Gastrocnemius medialis (tissue), 4 donors: ENCODE results near the gene LTBP1. TPM values are rescaled to one million over a fixed set of nuclear protein-coding genes. Genes with fewer than 3 reads are reported as not detected.

ENCODE experiments used
- ATAC-seq, 2 donors: fragments of 150-250 bp; one replicate each; pipeline ENCODE4 v1.9.1; 2016
- DNase-seq, 2 donors: peaks; one replicate each; pipeline ENCODE4 v3.0.0-alpha.2; 2019
- H3K27ac ChIP-seq, 4 donors: fragments of 200-600 bp; sonication (generic); 1 replicate in 1 of 4; 2 replicates in 3 of 4; pipeline ENCODE4 v1.5.1; 2016 to 2018; ENCODE audit warnings: mild to moderate bottlenecking in 2 of 4, moderate library complexity in 1 of 4
- H3K27me3 ChIP-seq, 3 donors: fragments of 200-600 bp; sonication (generic) in 2 of 3; 1 replicate in 1 of 3; 2 replicates in 2 of 3; pipeline versions ENCODE4 v1.5.1 to v1.6.0; 2016 to 2019; ENCODE audit warnings: mild to moderate bottlenecking in 1 of 3, moderate library complexity in 1 of 3
- H3K36me3 ChIP-seq, 2 donors: fragments of 200-600 bp; sonication (generic) in 1 of 2; one replicate each; pipeline ENCODE4 v1.5.1; 2017 to 2018
- H3K4me1 ChIP-seq, 2 donors: fragments of 200-600 bp; sonication (generic) in 1 of 2; one replicate each; pipeline ENCODE4 v1.5.1; 2016 to 2017; ENCODE audit warnings: mild to moderate bottlenecking in 2 of 2
- H3K4me3 ChIP-seq, 4 donors: fragments of 200-600 bp; sonication (generic) in 3 of 4; 1 replicate in 1 of 4; 2 replicates in 3 of 4; pipeline ENCODE4 v1.5.1; 2016 to 2019; ENCODE audit warnings: mild to moderate bottlenecking in 2 of 4
- H3K9me3 ChIP-seq, 3 donors: fragments of 200-600 bp; sonication (generic) in 2 of 3; 1 replicate in 1 of 3; 2 replicates in 2 of 3; pipeline ENCODE4 v1.5.1; 2016 to 2019
- POLR2A ChIP-seq, 2 donors: fragments of 450-650 bp; IDR thresholded peaks; one replicate each; pipeline ENCODE4 v1.6.1; 2017; ENCODE audit warnings: antibody characterized with exemption in 2 of 2, mild to moderate bottlenecking in 2 of 2, moderate library complexity in 2 of 2
- in situ Hi-C, 4 donors: fragments of 200-750 bp; cut with MboI; loops; one replicate each; pipeline versions ENCODE4 v1.15.0 to v1.8.0; 2017; ENCODE audit warnings: low sequenced_read_pairs in 4 of 4
- intact Hi-C: fragments of 100-400 bp; cut with DNase I; formaldehyde crosslinking; loops from one replicate; pipeline ENCODE4 v1.15.1; 2023; ENCODE audit warnings: low total_unique reads
- total RNA-seq, 4 donors: library from RNA; depleted of rRNA; stranded (reverse); fragments of >200 nt; gene quantifications; one replicate each; pipeline versions ENCODE4 v1.1.0 to v1.2.3, GENCODE V29; 2016
- TF ChIP-seq, protein P1 (sequence below), 5 experiments: fragments of 450-650 bp in 3 of 5; fragments of 200-600 bp in 2 of 5; sonication (generic) in 2 of 5; IDR thresholded peaks in 4 of 5; conservative IDR thresholded peaks in 1 of 5; 1 replicate in 4 of 5; 2 replicates in 1 of 5; pipeline ENCODE4 v1.5.1; 2016 to 2019; ENCODE audit warnings: antibody characterized with exemption in 5 of 5, mild to moderate bottlenecking in 3 of 5, moderate library complexity in 3 of 5

Gene LTBP1
- total RNA-seq, 4 donors from 2014 or later = 8.0 to 42.8 (median 18.4) TPM

- Histone ChIP-seq H3K36me3 (no peaks in the 10 kb centered on the region), H3K9me3 (no peaks in the 10 kb centered on the region), H3K4me3 (no peak overlapping the region), H3K27me3 (no peaks in the 10 kb centered on the region), H3K27ac (peak overlapping the region; percentile 63 to 84 (median 70)), H3K4me1 (peaks cover 31 to 32% of the 10 kb centered on the region in 2 donors)
- DNase-seq (no peak), ATAC-seq (no peak)
- TF ChIP-seq, protein P1, sequence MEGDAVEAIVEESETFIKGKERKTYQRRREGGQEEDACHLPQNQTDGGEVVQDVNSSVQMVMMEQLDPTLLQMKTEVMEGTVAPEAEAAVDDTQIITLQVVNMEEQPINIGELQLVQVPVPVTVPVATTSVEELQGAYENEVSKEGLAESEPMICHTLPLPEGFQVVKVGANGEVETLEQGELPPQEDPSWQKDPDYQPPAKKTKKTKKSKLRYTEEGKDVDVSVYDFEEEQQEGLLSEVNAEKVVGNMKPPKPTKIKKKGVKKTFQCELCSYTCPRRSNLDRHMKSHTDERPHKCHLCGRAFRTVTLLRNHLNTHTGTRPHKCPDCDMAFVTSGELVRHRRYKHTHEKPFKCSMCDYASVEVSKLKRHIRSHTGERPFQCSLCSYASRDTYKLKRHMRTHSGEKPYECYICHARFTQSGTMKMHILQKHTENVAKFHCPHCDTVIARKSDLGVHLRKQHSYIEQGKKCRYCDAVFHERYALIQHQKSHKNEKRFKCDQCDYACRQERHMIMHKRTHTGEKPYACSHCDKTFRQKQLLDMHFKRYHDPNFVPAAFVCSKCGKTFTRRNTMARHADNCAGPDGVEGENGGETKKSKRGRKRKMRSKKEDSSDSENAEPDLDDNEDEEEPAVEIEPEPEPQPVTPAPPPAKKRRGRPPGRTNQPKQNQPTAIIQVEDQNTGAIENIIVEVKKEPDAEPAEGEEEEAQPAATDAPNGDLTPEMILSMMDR (IDR thresholded peaks at IDR 0.05 in 4 of 5, conservative IDR thresholded peaks at IDR 0.05 in 1 of 5) = no peak
- TF ChIP-seq POLR2A (IDR thresholded peaks at IDR 0.05) = no peak
- intact Hi-C loops (loop anchor here (5.0 kb wide), 1 partner anchor 111 kb away; no protein-coding TSS in a partner anchor), in situ Hi-C loops (loop anchor here in 1 of 4 donors (10.0 kb wide), 1 partner anchor 236 kb away; no protein-coding TSS in a partner anchor)
Observed at GRCh38 chr2:33020883-33021282, 74.1 kb downstream of the LTBP1 start.

- H3K4me1 ChIP-seq = peaks cover 31 to 32% of the 10 kb centered on the region in 2 donors
- TF ChIP-seq, protein P1 (IDR thresholded peaks at IDR 0.05 in 4 of 5, conservative IDR thresholded peaks at IDR 0.05 in 1 of 5) = no peak
- TF ChIP-seq POLR2A (IDR thresholded peaks at IDR 0.05) = no peak
- H3K9me3 ChIP-seq = no peaks in the 10 kb centered on the region
- in situ Hi-C loops (loop anchor here in 1 of 4 donors (10.0 kb wide), 1 partner anchor 237 kb away; no protein-coding TSS in a partner anchor), intact Hi-C loops (loop anchor here (2.0 to 5.0 kb wide), 2 partner anchors 75 to 111 kb away; partner anchors contain the start of gene LTBP1)
- peak overlapping the region in 1 of 4 donors; percentile 8 for H3K4me3 ChIP-seq
- DNase-seq (peak in 1 of 2 donors; percentile 24), ATAC-seq (peak; percentile 71 to 81)
- H3K36me3 ChIP-seq = no peaks in the 10 kb centered on the region
- H3K27me3 ChIP-seq = no peaks in the 10 kb centered on the region
- H3K27ac ChIP-seq = peak overlapping the region; percentile 63 to 84 (median 70)
Observed at GRCh38 chr2:33021542-33022227, 74.9 kb downstream of the LTBP1 start.

GRCh38 chr2:33022395-33022985 is 75.7 kb downstream of the LTBP1 start:
- TF ChIP-seq, protein P1 (IDR thresholded peaks at IDR 0.05 in 4 of 5, conservative IDR thresholded peaks at IDR 0.05 in 1 of 5) = no peak
- no peak for TF ChIP-seq POLR2A (IDR thresholded peaks at IDR 0.05)
- H3K27me3 ChIP-seq = no peaks in the 10 kb centered on the region
- in situ Hi-C loops = loop anchor here in 1 of 4 donors (10.0 kb wide), 1 partner anchor 238 kb away; no protein-coding TSS in a partner anchor
- no peaks in the 10 kb centered on the region for H3K36me3 ChIP-seq
- peak overlapping the region; percentile 63 to 84 (median 70) for H3K27ac ChIP-seq
- DNase-seq (no peak), ATAC-seq (no peak)
- peak overlapping the region in 1 of 4 donors; percentile 26 for H3K4me3 ChIP-seq
- intact Hi-C loops = loop anchor here (2.0 to 5.0 kb wide), 2 partner anchors 76 to 110 kb away; partner anchors contain the start of gene LTBP1
- peaks cover 31 to 32% of the 10 kb centered on the region in 2 donors for H3K4me1 ChIP-seq
- no peaks in the 10 kb centered on the region for H3K9me3 ChIP-seq

- H3K4me3 ChIP-seq = peak overlapping the region in 1 of 4 donors; percentile 26
- intact Hi-C loops (loop anchor here (2.0 to 5.0 kb wide), 2 partner anchors 76 to 109 kb away; partner anchors contain the start of gene LTBP1), in situ Hi-C loops (loop anchor here in 1 of 4 donors (10.0 kb wide), 1 partner anchor 238 kb away; no protein-coding TSS in a partner anchor)
- H3K9me3 ChIP-seq = no peaks in the 10 kb centered on the region
- TF ChIP-seq, protein P1 (IDR thresholded peaks at IDR 0.05 in 4 of 5, conservative IDR thresholded peaks at IDR 0.05 in 1 of 5) = no peak
- TF ChIP-seq POLR2A (IDR thresholded peaks at IDR 0.05) = no peak
- DNase-seq (no peak), ATAC-seq (peak; percentile 80 to 91)
- no peaks in the 10 kb centered on the region for H3K36me3 ChIP-seq
- H3K27ac ChIP-seq = peak overlapping the region; percentile 63 to 84 (median 70)
- peaks cover 31 to 32% of the 10 kb centered on the region in 2 donors for H3K4me1 ChIP-seq
- no peaks in the 10 kb centered on the region for H3K27me3 ChIP-seq
Observed at GRCh38 chr2:33022989-33023727, 76.4 kb downstream of the LTBP1 start.
